AG10803 (cell line): Measurements from ENCODE around the gene GJC3.

Experiments used
- DNase-seq: peaks from one replicate; pipeline ENCODE4 v3.0.0; 2010; ENCODE audit warnings: low read depth
- H3K4me3 ChIP-seq: 2 replicates; pipeline ENCODE4 v1.5.1; 2011; ENCODE audit warnings: mild to moderate bottlenecking, low read length, control low read depth
- CTCF ChIP-seq: conservative IDR thresholded peaks from 2 replicates; pipeline ENCODE4 v1.5.1; 2011; ENCODE audit warnings: mild to moderate bottlenecking, low read length, control low read depth, inconsistent platforms

GJC3 gene

GRCh38 chr7:99926321-99926720 is 3.1 kb downstream of the GJC3 start:
- no peak overlapping the region for H3K4me3 ChIP-seq
- DNase-seq: no peak
- TF ChIP-seq CTCF: no peak

GRCh38 chr7:99923200-99923599 is 6.2 kb downstream of the GJC3 start:
- DNase-seq: no peak
- no peak for TF ChIP-seq CTCF
- H3K4me3 ChIP-seq: no peak overlapping the region

GRCh38 chr7:99920149-99920548 is 9.3 kb downstream of the GJC3 start:
- no peak for DNase-seq
- TF ChIP-seq CTCF: no peak
- H3K4me3 ChIP-seq: peak overlapping the region; percentile 89

- TF ChIP-seq CTCF: no peak
- no peak for DNase-seq
Observed at GRCh38 chr7:99919814-99920112, 9.7 kb downstream of the GJC3 start.

GRCh38 chr7:99918959-99919813 is 10.2 kb downstream of the GJC3 start, which contains the start of gene TRIM4:
Gene TRIM4 (minus strand): TSS chr7:99919530. CDS start chr7:99919401, 129 bp downstream.
- DNase-seq: peak; percentile 93
- H3K4me3 ChIP-seq: peak within 1 kb of the TSS; percentile 89
- TF ChIP-seq CTCF: 0 out of 2 replicates have a peak, but pooled peaks have one; percentile 1

More at GRCh38 chr7:99919814-99920112, 9.7 kb downstream of the GJC3 start:
- H3K4me3 ChIP-seq: peak overlapping the region; percentile 89

- no peak overlapping the region for H3K4me3 ChIP-seq
- no peak for TF ChIP-seq CTCF
Observed at GRCh38 chr7:99910976-99911375, 18.4 kb downstream of the GJC3 start.

GRCh38 chr7:99901581-99901980 is 27.8 kb downstream of the GJC3 start:
- DNase-seq: no peak
- H3K4me3 ChIP-seq: no peak overlapping the region
- no peak for TF ChIP-seq CTCF

More at GRCh38 chr7:99910976-99911375, 18.4 kb downstream of the GJC3 start:
- DNase-seq: no peak
